Keratinocyte (primary cell): ENCODE results near the gene GPR180. TPM values are rescaled to one million over a fixed set of nuclear protein-coding genes. Genes with fewer than 3 reads are reported as not detected.

ENCODE experiments used
- DNase-seq: peaks from one replicate; pipeline ENCODE4 v3.0.0-alpha.2; 2011; ENCODE audit warnings: low read depth, missing footprints, low spot score
- FAIRE-seq: peaks from 2 replicates; lab custom pipeline; 2011; peaks lifted over from hg19 to GRCh38; lab: Jason Lieb, UNC
- H2AFZ ChIP-seq: 2 replicates; pipeline ENCODE4 v1.6.0; 2012; ENCODE audit warnings: low read length, control low read depth, inconsistent platforms; ENCODE audit not compliant: control insufficient read depth
- H3K27ac ChIP-seq: 2 replicates; pipeline ENCODE4 v1.5.1; 2011; ENCODE audit warnings: low read length; ENCODE audit not compliant: control insufficient read depth, insufficient read depth
- H3K27me3 ChIP-seq: 3 replicates; pipeline ENCODE4 v1.6.0; 2011; ENCODE audit warnings: low read length; ENCODE audit not compliant: control insufficient read depth, insufficient read depth; ENCODE audit errors: extremely low read depth
- H3K36me3 ChIP-seq, 2 experiments: 2 replicates in 1 of 2; 3 replicates in 1 of 2; pipeline ENCODE4 v1.5.1; 2011; ENCODE audit warnings: low read length in 2 of 2, mild to moderate bottlenecking in 1 of 2; ENCODE audit not compliant: control insufficient read depth in 2 of 2, insufficient read depth in 2 of 2; ENCODE audit errors: extremely low read depth in 1 of 2
- H3K4me1 ChIP-seq: 3 replicates; pipeline ENCODE4 v1.5.1; 2011; ENCODE audit warnings: low read length; ENCODE audit not compliant: control insufficient read depth, insufficient read depth; ENCODE audit errors: extremely low read depth
- H3K4me2 ChIP-seq: 3 replicates; pipeline ENCODE4 v1.6.0; 2011; ENCODE audit warnings: low read depth, low read length; ENCODE audit not compliant: control insufficient read depth, insufficient read depth; ENCODE audit errors: extremely low read depth
- H3K4me3 ChIP-seq, 3 experiments: fragments of 200-600 bp in 1 of 3; sonication (generic) in 1 of 3; 2 replicates in 2 of 3; 3 replicates in 1 of 3; pipeline ENCODE4 v1.5.1; 2011 to 2016; ENCODE audit warnings: low read length in 3 of 3, mild to moderate bottlenecking in 3 of 3, control low read depth in 2 of 3, inconsistent platforms in 1 of 3, low read depth in 1 of 3, mixed read lengths in 1 of 3, mixed run types in 1 of 3, moderate library complexity in 1 of 3; ENCODE audit not compliant: control insufficient read depth in 2 of 3, insufficient read depth in 2 of 3; ENCODE audit errors: extremely low read depth in 1 of 3
- H3K79me2 ChIP-seq: 2 replicates; pipeline ENCODE4 v1.6.0; 2012; ENCODE audit warnings: low read length; ENCODE audit not compliant: control insufficient read depth, insufficient read depth
- H3K9ac ChIP-seq: 3 replicates; pipeline ENCODE4 v1.6.0; 2011; ENCODE audit warnings: low read length; ENCODE audit not compliant: control insufficient read depth, insufficient read depth; ENCODE audit errors: extremely low read depth
- H3K9me1 ChIP-seq: 3 replicates; pipeline ENCODE4 v1.6.0; 2011; ENCODE audit warnings: low read length; ENCODE audit not compliant: control insufficient read depth, insufficient read depth; ENCODE audit errors: extremely low read depth
- H3K9me3 ChIP-seq: 2 replicates; pipeline ENCODE4 v1.5.1; 2012; ENCODE audit warnings: low read depth, low read length; ENCODE audit not compliant: control insufficient read depth
- H4K20me1 ChIP-seq: 3 replicates; pipeline ENCODE4 v1.6.0; 2011; ENCODE audit warnings: low read length; ENCODE audit not compliant: control insufficient read depth, insufficient read depth; ENCODE audit errors: extremely low read depth
- EZH2 ChIP-seq: IDR thresholded peaks from one replicate; pipeline ENCODE4 v1.6.1; 2012; ENCODE audit warnings: inconsistent platforms, mild to moderate bottlenecking, low read length, moderate library complexity
- dilution Hi-C: fragments of 300-500 bp; cut with MboI; formaldehyde crosslinking; loops from one replicate; pipeline ENCODE4 v1.7.0; 2020; ENCODE audit warnings: low sequenced_read_pairs; ENCODE audit not compliant: extremely low pct_ligation_motif_present
- polyA plus RNA-seq, 5 experiments: library from polyadenylated mRNA; depleted of rRNA in 3 of 5; stranded (reverse) in 3 of 5; stranded (forward) in 1 of 5; unstranded in 1 of 5; fragments of >200 nt; gene quantifications; 1 replicate in 1 of 5; 2 replicates in 3 of 5; 3 replicates in 1 of 5; pipeline versions ENCODE4 v1.2.1 to v1.2.3, GENCODE V29; 2011 to 2012; ENCODE audit warnings: missing spikeins in 2 of 5, low read depth in 1 of 5, low replicate concordance in 1 of 5
- TF ChIP-seq, protein P1 (sequence below), 3 experiments: IDR thresholded peaks in 1 of 3; conservative IDR thresholded peaks in 1 of 3; optimal IDR thresholded peaks in 1 of 3; 2 replicates in 2 of 3; 3 replicates in 1 of 3; pipeline versions ENCODE3 to v1.5.1; 2011; ENCODE audit warnings: low read length in 3 of 3, mild to moderate bottlenecking in 3 of 3, moderate library complexity in 2 of 3, control low read depth in 1 of 3, inconsistent platforms in 1 of 3; ENCODE audit not compliant: insufficient read depth in 2 of 3; ENCODE audit errors: extremely low read depth in 1 of 3

The GPR180 gene
- polyA plus RNA-seq, 1 donor (not counting 4 experiments of a cell fraction or from before 2014, with no cell fraction given) = 9.9 TPM

DNA sequence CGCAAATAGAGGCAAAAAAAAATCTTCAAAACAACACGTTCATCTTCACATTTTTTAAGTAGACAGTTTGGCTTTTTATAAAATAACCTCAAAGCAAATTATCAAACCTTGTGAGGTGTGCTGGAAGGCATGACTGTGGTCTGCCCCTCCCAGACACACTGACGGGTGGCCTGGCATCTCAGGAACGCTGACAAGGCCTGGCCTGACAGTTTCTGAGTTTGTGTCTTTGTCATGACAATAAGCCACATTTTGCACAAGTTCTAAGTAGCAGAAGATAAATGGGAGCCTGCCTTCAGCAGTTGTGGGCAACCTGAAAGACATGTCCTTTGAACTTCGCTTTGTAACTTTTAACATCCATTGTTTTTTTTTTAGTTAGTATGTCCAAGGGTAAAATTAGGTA is 72.2 kb downstream of the GPR180 start:
- H3K4me2 ChIP-seq = no peak overlapping the region
- no peak overlapping the region for H2AFZ ChIP-seq
- no peaks in the 10 kb centered on the region for H3K79me2 ChIP-seq
- no peaks in the 10 kb centered on the region for H4K20me1 ChIP-seq
- no peak for TF ChIP-seq EZH2
- TF ChIP-seq, protein P1, sequence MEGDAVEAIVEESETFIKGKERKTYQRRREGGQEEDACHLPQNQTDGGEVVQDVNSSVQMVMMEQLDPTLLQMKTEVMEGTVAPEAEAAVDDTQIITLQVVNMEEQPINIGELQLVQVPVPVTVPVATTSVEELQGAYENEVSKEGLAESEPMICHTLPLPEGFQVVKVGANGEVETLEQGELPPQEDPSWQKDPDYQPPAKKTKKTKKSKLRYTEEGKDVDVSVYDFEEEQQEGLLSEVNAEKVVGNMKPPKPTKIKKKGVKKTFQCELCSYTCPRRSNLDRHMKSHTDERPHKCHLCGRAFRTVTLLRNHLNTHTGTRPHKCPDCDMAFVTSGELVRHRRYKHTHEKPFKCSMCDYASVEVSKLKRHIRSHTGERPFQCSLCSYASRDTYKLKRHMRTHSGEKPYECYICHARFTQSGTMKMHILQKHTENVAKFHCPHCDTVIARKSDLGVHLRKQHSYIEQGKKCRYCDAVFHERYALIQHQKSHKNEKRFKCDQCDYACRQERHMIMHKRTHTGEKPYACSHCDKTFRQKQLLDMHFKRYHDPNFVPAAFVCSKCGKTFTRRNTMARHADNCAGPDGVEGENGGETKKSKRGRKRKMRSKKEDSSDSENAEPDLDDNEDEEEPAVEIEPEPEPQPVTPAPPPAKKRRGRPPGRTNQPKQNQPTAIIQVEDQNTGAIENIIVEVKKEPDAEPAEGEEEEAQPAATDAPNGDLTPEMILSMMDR (optimal IDR thresholded peaks at IDR 0.05 in 1 of 3, IDR thresholded peaks at IDR 0.05 in 1 of 3, conservative IDR thresholded peaks at IDR 0.05 in 1 of 3; ENCODE audit: extremely low read depth in 1 of 3, insufficient read depth in 2 of 3, low read length in 3 of 3) = no peak
- no peaks in the 10 kb centered on the region for H3K9me1 ChIP-seq
- H3K36me3 ChIP-seq = no peaks in the 10 kb centered on the region
- H3K27me3 ChIP-seq = no peaks in the 10 kb centered on the region
- no peaks in the 10 kb centered on the region for H3K4me1 ChIP-seq
- FAIRE-seq = no peak
- H3K9me3 ChIP-seq = no peaks in the 10 kb centered on the region
- no peak for DNase-seq
- no peak overlapping the region for H3K27ac ChIP-seq
- dilution Hi-C loops = no loop called here
- no peak overlapping the region for H3K4me3 ChIP-seq
- H3K9ac ChIP-seq = no peak overlapping the region

DNA sequence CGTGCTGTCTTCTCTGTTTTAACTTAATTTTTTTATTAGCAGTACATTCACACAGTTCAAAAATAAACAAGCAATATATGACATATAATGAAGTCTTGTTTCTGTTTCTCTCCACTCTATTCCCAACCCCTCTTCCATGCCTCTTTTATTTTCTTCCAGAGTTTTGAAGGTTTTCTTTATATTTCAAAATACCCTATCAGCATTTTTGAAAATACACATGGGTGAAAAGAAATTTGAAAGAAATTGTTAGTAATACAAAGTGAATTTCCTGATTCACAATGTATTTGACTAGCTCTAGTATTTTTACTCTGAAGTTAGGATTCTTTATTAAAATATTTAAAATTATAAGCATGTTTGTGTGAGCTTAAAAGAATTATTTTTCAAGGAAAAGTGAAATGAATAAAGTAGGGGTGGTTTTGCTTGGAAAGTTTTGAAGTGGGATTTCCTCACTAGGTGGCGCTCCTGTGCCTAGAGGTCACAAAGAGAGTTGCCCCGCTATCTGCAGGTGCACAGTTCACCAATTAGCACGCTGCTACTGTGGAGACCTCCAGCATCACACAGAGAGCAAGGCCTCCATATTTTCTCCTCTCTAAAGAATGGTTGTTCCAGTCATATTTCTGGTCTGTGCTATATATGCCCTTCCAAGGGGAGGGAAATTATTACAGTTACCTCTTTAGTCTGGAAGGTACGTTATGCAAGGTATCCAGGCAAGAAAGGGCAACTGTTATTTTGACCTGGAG is 73.1 kb downstream of the GPR180 start:
- Histone ChIP-seq H2AFZ (no peak overlapping the region), H3K4me2 (no peak overlapping the region), H3K9me3 (no peaks in the 10 kb centered on the region), H3K9me1 (no peaks in the 10 kb centered on the region), H3K4me1 (no peaks in the 10 kb centered on the region), H3K9ac (no peak overlapping the region), H3K79me2 (no peaks in the 10 kb centered on the region), H3K36me3 (no peaks in the 10 kb centered on the region), H3K27me3 (no peaks in the 10 kb centered on the region), H4K20me1 (no peaks in the 10 kb centered on the region), H3K27ac (no peak overlapping the region), H3K4me3 (no peak overlapping the region)
- TF ChIP-seq, protein P1 (optimal IDR thresholded peaks at IDR 0.05 in 1 of 3, IDR thresholded peaks at IDR 0.05 in 1 of 3, conservative IDR thresholded peaks at IDR 0.05 in 1 of 3; ENCODE audit: extremely low read depth in 1 of 3, insufficient read depth in 2 of 3, low read length in 3 of 3) = peak; percentile 71 to 80 (median 78)
- TF ChIP-seq EZH2 = no peak
- peak; percentile 21 for DNase-seq
- peak; percentile 70 for FAIRE-seq
- dilution Hi-C loops = no loop called here
